Stimulated activated CD8-positive, alpha-beta memory T cell treated with anti-CD3 and anti-CD28 coated beads, Interleukin-4, amount 100 ng/mL, for 4 hours (primary cell): ENCODE results near the gene SLITRK4.

Experiments
- DNase-seq, 2 donors: peaks; one replicate each; pipeline ENCODE4 v3.0.0-alpha.2; 2020; ENCODE audit warnings: low read depth in 2 of 2, low spot score in 1 of 2

Gene SLITRK4

GRCh38 chrX:143635915-143636314 lies at the start of gene SLITRK4:
TSS of gene SLITRK4 (minus strand) at chrX:143636101. CDS start at chrX:143631108, 4,993 bp downstream.
- no peak for DNase-seq

GRCh38 chrX:143683486-143683885 lies 47.6 kb upstream of the SLITRK4 start:
- no peak for DNase-seq

GRCh38 chrX:143674926-143675325 lies 39.0 kb upstream of the SLITRK4 start:
- no peak for DNase-seq

GRCh38 chrX:143669395-143669794 lies 33.5 kb upstream of the SLITRK4 start:
- no peak for DNase-seq

- no peak for DNase-seq
Observed at GRCh38 chrX:143664302-143664701, 28.4 kb upstream of the SLITRK4 start.

GRCh38 chrX:143663755-143664154 lies 27.9 kb upstream of the SLITRK4 start:
- no peak for DNase-seq

GRCh38 chrX:143661286-143661685 lies 25.4 kb upstream of the SLITRK4 start:
- no peak for DNase-seq

- DNase-seq = no peak
Observed at GRCh38 chrX:143648705-143649104, 12.8 kb upstream of the SLITRK4 start.

GRCh38 chrX:143642426-143642825 lies 6.5 kb upstream of the SLITRK4 start:
- DNase-seq = no peak

- no peak for DNase-seq
Observed at GRCh38 chrX:143636831-143637230, 930 bp upstream of the SLITRK4 start.

- DNase-seq = no peak
Observed at GRCh38 chrX:143634663-143635455, 1.0 kb downstream of the SLITRK4 start.

- DNase-seq = no peak
Observed at GRCh38 chrX:143634309-143634662, 1.6 kb downstream of the SLITRK4 start.

- no peak for DNase-seq
Observed at GRCh38 chrX:143633461-143634308, 2.2 kb downstream of the SLITRK4 start.

- no peak for DNase-seq
Observed at GRCh38 chrX:143632625-143633410, 3.1 kb downstream of the SLITRK4 start.

- no peak for DNase-seq
Observed at GRCh38 chrX:143623657-143624056, 12.2 kb downstream of the SLITRK4 start.

GRCh38 chrX:143621276-143621675 lies 14.6 kb downstream of the SLITRK4 start:
- DNase-seq = no peak

- no peak for DNase-seq
Observed at GRCh38 chrX:143615851-143616250, 20.1 kb downstream of the SLITRK4 start.

GRCh38 chrX:143601809-143602208 lies 34.1 kb downstream of the SLITRK4 start:
- no peak for DNase-seq

GRCh38 chrX:143581240-143581639 lies 54.7 kb downstream of the SLITRK4 start:
- no peak for DNase-seq

- DNase-seq = no peak
Observed at GRCh38 chrX:143580266-143580665, 55.6 kb downstream of the SLITRK4 start.
